ENCODE results near the gene PTPN9.
"Not testable (repeated sequence)": the region's sequence is repeated elsewhere in the genome, so short reads cannot be mapped to it uniquely, and the experiment has no call there.

PTPN9 gene

GRCh38 chr15:75454471-75455378 is 124.4 kb downstream of the PTPN9 start:
- peak in 1 of 2 donors; percentile 70 for DNase-seq (ENCODE audit: extremely low read depth in 1 of 2, low read depth in 1 of 2)

- peak; percentile 86 to 92 for DNase-seq (ENCODE audit: extremely low read depth in 1 of 2, low read depth in 1 of 2)
These were observed 125.2 kb downstream of the PTPN9 start for GRCh38 chr15:75453703-75454470.

- peak in 1 of 2 donors; percentile 15 for DNase-seq (ENCODE audit: extremely low read depth in 1 of 2, low read depth in 1 of 2)
These were observed 126.0 kb downstream of the PTPN9 start for GRCh38 chr15:75452865-75453702.

- peak in 1 of 2 donors; percentile 61 for DNase-seq (ENCODE audit: extremely low read depth in 1 of 2, low read depth in 1 of 2)
These were observed 126.7 kb downstream of the PTPN9 start for GRCh38 chr15:75452364-75452864.

- peak; percentile 95 to 98 for DNase-seq (ENCODE audit: extremely low read depth in 1 of 2, low read depth in 1 of 2)
These were observed 127.3 kb downstream of the PTPN9 start, which contains the start of gene SIN3A for GRCh38 chr15:75451674-75452363. Gene SIN3A (minus strand): TSS chr15:75451690. CDS start chr15:75430375, 21,315 bp downstream.

- no peak for DNase-seq (ENCODE audit: extremely low read depth in 1 of 2, low read depth in 1 of 2)
These were observed 127.9 kb downstream of the PTPN9 start for GRCh38 chr15:75451202-75451673.

GRCh38 chr15:75450307-75451201 is 128.6 kb downstream of the PTPN9 start:
- peak; percentile 88 to 89 for DNase-seq (ENCODE audit: extremely low read depth in 1 of 2, low read depth in 1 of 2)

- no peak for DNase-seq (ENCODE audit: extremely low read depth in 1 of 2, low read depth in 1 of 2)
These were observed 129.4 kb downstream of the PTPN9 start for GRCh38 chr15:75449585-75450306.

- DNase-seq (ENCODE audit: extremely low read depth in 1 of 2, low read depth in 1 of 2), result not testable (repeated sequence)
These were observed 130.9 kb downstream of the PTPN9 start for GRCh38 chr15:75448171-75448570.

- no peak for DNase-seq (ENCODE audit: extremely low read depth in 1 of 2, low read depth in 1 of 2)
These were observed 133.0 kb downstream of the PTPN9 start for GRCh38 chr15:75446151-75446550.

- DNase-seq (ENCODE audit: extremely low read depth in 1 of 2, low read depth in 1 of 2), result not testable (repeated sequence)
These were observed 133.8 kb downstream of the PTPN9 start for GRCh38 chr15:75445324-75445723.

- DNase-seq (ENCODE audit: extremely low read depth in 1 of 2, low read depth in 1 of 2), result not testable (repeated sequence)
These were observed 135.1 kb downstream of the PTPN9 start for GRCh38 chr15:75443972-75444453.

- DNase-seq (ENCODE audit: extremely low read depth in 1 of 2, low read depth in 1 of 2), result no peak
These were observed 141.4 kb downstream of the PTPN9 start for GRCh38 chr15:75437721-75438120.

- DNase-seq (ENCODE audit: extremely low read depth in 1 of 2, low read depth in 1 of 2), result no peak
These were observed 142.2 kb downstream of the PTPN9 start for GRCh38 chr15:75436881-75437280.

- no peak for DNase-seq (ENCODE audit: extremely low read depth in 1 of 2, low read depth in 1 of 2)
These were observed 147.4 kb downstream of the PTPN9 start for GRCh38 chr15:75431682-75432081.

- DNase-seq (ENCODE audit: extremely low read depth in 1 of 2, low read depth in 1 of 2), result no peak
These were observed 147.8 kb downstream of the PTPN9 start for GRCh38 chr15:75431270-75431669.

GRCh38 chr15:75430259-75430658 is 148.9 kb downstream of the PTPN9 start:
- DNase-seq (ENCODE audit: extremely low read depth in 1 of 2, low read depth in 1 of 2), result no peak

GRCh38 chr15:75428152-75428551 is 151.0 kb downstream of the PTPN9 start:
- DNase-seq (ENCODE audit: extremely low read depth in 1 of 2, low read depth in 1 of 2), result no peak

Data from activated CD8-positive, alpha-beta memory T cell treated with anti-CD3 and anti-CD28 coated beads for 1 hour (primary cell).